ENCODE data around the gene NLRP7.
"Not testable (repeated sequence)": the region's sequence is repeated elsewhere in the genome, so short reads cannot be mapped to it uniquely, and the experiment has no call there.

Gene NLRP7

GRCh38 chr19:54918499-54918898 is 28.8 kb downstream of the NLRP7 start:
- DNase-seq, result no peak

- DNase-seq, result no peak
Measured at GRCh38 chr19:54916822-54917221, 30.5 kb downstream of the NLRP7 start.

GRCh38 chr19:54907899-54908298 is 39.4 kb downstream of the NLRP7 start:
- DNase-seq, result not testable (repeated sequence)

GRCh38 chr19:54906819-54907218 is 40.5 kb downstream of the NLRP7 start:
- DNase-seq, result no peak

GRCh38 chr19:54905803-54906511 is 41.4 kb downstream of the NLRP7 start, which contains the start of gene NCR1:
TSS of gene NCR1 (plus strand) at chr19:54906148. CDS start at chr19:54906188, 40 bp downstream.
- no peak for DNase-seq

- DNase-seq, result no peak
Measured at GRCh38 chr19:54905421-54905802, 41.9 kb downstream of the NLRP7 start.

GRCh38 chr19:54904261-54904660 is 43.1 kb downstream of the NLRP7 start:
- not testable (repeated sequence) for DNase-seq

GRCh38 chr19:54903303-54903702 is 44.0 kb downstream of the NLRP7 start:
- DNase-seq, result no peak

- no peak for DNase-seq
Measured at GRCh38 chr19:54902061-54902460, 45.3 kb downstream of the NLRP7 start.

- not testable (repeated sequence) for DNase-seq
Measured at GRCh38 chr19:54901153-54901552, 46.2 kb downstream of the NLRP7 start.

- DNase-seq, result not testable (repeated sequence)
Measured at GRCh38 chr19:54899646-54900045, 47.7 kb downstream of the NLRP7 start.

- DNase-seq, result not testable (repeated sequence)
Measured at GRCh38 chr19:54898685-54899084, 48.6 kb downstream of the NLRP7 start.

- no peak for DNase-seq
Measured at GRCh38 chr19:54896036-54896435, 51.3 kb downstream of the NLRP7 start.

- not testable (repeated sequence) for DNase-seq
Measured at GRCh38 chr19:54894106-54894505, 53.2 kb downstream of the NLRP7 start.

GRCh38 chr19:54893406-54893805 is 53.9 kb downstream of the NLRP7 start:
- no peak for DNase-seq

GRCh38 chr19:54889566-54889965 is 57.8 kb downstream of the NLRP7 start:
- DNase-seq, result no peak

GRCh38 chr19:54888239-54888638 is 59.1 kb downstream of the NLRP7 start:
- DNase-seq, result no peak

- no peak for DNase-seq
Measured at GRCh38 chr19:54883228-54883627, 64.1 kb downstream of the NLRP7 start.

- DNase-seq, result no peak
Measured at GRCh38 chr19:54882758-54883157, 64.6 kb downstream of the NLRP7 start.

- no peak for DNase-seq
Measured at GRCh38 chr19:54881884-54882283, 65.4 kb downstream of the NLRP7 start.

GRCh38 chr19:54877471-54877870 is 69.9 kb downstream of the NLRP7 start:
- DNase-seq, result no peak

GRCh38 chr19:54875506-54875905 is 71.8 kb downstream of the NLRP7 start:
- no peak for DNase-seq

GRCh38 chr19:54873990-54874389 is 73.3 kb downstream of the NLRP7 start, which contains the start of gene FCAR:
TSS of gene FCAR (plus strand) at chr19:54874235. CDS start at chr19:54874290, 55 bp downstream.
- DNase-seq, result no peak
